K562 (cell line): ENCODE measurements around the gene ADAT1. TPM values are rescaled to one million over a fixed set of nuclear protein-coding genes. Genes with fewer than 3 reads are reported as not detected.
A peak's percentile ranks its signal among the peaks of the same experiment; 100 is the strongest.

Source experiments
- ATAC-seq: fragments of 200-7000 bp; cut with Tn5 transposase; 3 replicates; pipeline ENCODE4 v1.9.1; 2020; ENCODE audit warnings: moderate library complexity
- BruUV-seq: library from RNA; stranded (reverse); fragments of 400-500 nt; replicated peaks from 2 replicates; lab custom pipeline; 2021; lab: Mats Ljungman, UMichigan
- CTCF ChIA-PET: fragments of 300-600 bp; formaldehyde crosslinking; extraction: SDS; loops from one replicate; lab custom pipeline; 2021; ENCODE audit warnings: low intra/inter-chr PET ratio; lab: Yijun Ruan, JAX
- POLR2A ChIA-PET: fragments of 300-600, 350-650 bp; sonication (Branson Sonifier 250); formaldehyde crosslinking; extraction: SDS; loops from one replicate; lab custom pipeline; 2021; ENCODE audit warnings: antibody characterized with exemption, inconsistent platforms; lab: Yijun Ruan, JAX
- DNase-seq, 4 experiments: peaks; one replicate each; pipeline versions ENCODE4 v3.0.0 to v3.0.0-alpha.2; 2011 to 2018; ENCODE audit warnings: low spot score in 3 of 4, mixed read lengths in 3 of 4; ENCODE audit errors: extremely low read depth in 1 of 4
- FAIRE-seq: peaks from 2 replicates; lab custom pipeline; 2011; peaks lifted over from hg19 to GRCh38; lab: Jason Lieb, UNC
- H2AFZ ChIP-seq: 2 replicates; pipeline ENCODE4 v1.6.0; 2011; ENCODE audit warnings: low read depth, low read length, control low read depth, inconsistent platforms
- H3K27ac ChIP-seq: fragments of 200-600 bp; 3 replicates; pipeline ENCODE4 v1.8.0; 2011; ENCODE audit warnings: low read depth, mild to moderate bottlenecking, control low read depth, inconsistent platforms, low read length, moderate library complexity, mixed read lengths; ENCODE audit errors: extremely low read depth
- H3K27me3 ChIP-seq, 2 experiments: fragments of 300-600 bp in 1 of 2; 2 replicates in 1 of 2; 3 replicates in 1 of 2; pipeline versions ENCODE4 v1.6.0 to v1.8.0; 2011; ENCODE audit warnings: inconsistent platforms in 2 of 2, low read length in 2 of 2, mild to moderate bottlenecking in 1 of 2, mixed read lengths in 1 of 2, moderate library complexity in 1 of 2; ENCODE audit not compliant: control insufficient read depth in 2 of 2, insufficient read depth in 2 of 2
- H3K36me3 ChIP-seq: fragments of 300-600 bp; 3 replicates; pipeline ENCODE4 v1.8.0; 2011; ENCODE audit warnings: mild to moderate bottlenecking, low read length, inconsistent platforms; ENCODE audit not compliant: control insufficient read depth, insufficient read depth
- H3K4me1 ChIP-seq, 2 experiments: fragments of 200-600 bp in 1 of 2; replicated peaks in 1 of 2; 2 replicates in 1 of 2; 3 replicates in 1 of 2; pipeline versions ENCODE4 v1.5.1 to v1.8.0; 2011; ENCODE audit warnings: inconsistent platforms in 2 of 2, low read length in 2 of 2, mild to moderate bottlenecking in 1 of 2, mixed read lengths in 1 of 2, moderate library complexity in 1 of 2; ENCODE audit not compliant: control insufficient read depth in 2 of 2, insufficient read depth in 2 of 2
- H3K4me2 ChIP-seq: 2 replicates; pipeline ENCODE4 v1.6.1; 2011; ENCODE audit warnings: low read length, control low read depth, inconsistent platforms, mixed read lengths; ENCODE audit not compliant: insufficient read depth
- H3K4me3 ChIP-seq: fragments of 200-600 bp; sonication (generic), shearing (Covaris generic); 2 replicates; pipeline ENCODE4 v1.5.1; 2016; ENCODE audit warnings: control low read depth, inconsistent platforms
- H3K79me2 ChIP-seq: fragments of 200-600 bp; 3 replicates; pipeline ENCODE4 v1.8.0; 2011; ENCODE audit warnings: low read length, inconsistent platforms; ENCODE audit not compliant: control insufficient read depth, insufficient read depth
- H3K9ac ChIP-seq, 2 experiments: 2 replicates each; pipeline versions ENCODE4 v1.6.0 to v1.6.1; 2011; ENCODE audit warnings: low read depth in 2 of 2, low read length in 2 of 2, control low read depth in 1 of 2, inconsistent platforms in 1 of 2, mild to moderate bottlenecking in 1 of 2, mixed read lengths in 1 of 2; ENCODE audit not compliant: insufficient read depth in 1 of 2
- H3K9me1 ChIP-seq: one replicate; pipeline ENCODE4 v1.6.0; 2011; ENCODE audit warnings: inconsistent platforms, mild to moderate bottlenecking, low read length, moderate library complexity; ENCODE audit not compliant: control insufficient read depth, insufficient read depth
- H3K9me3 ChIP-seq: replicated peaks from 2 replicates; pipeline ENCODE4 v1.5.1; 2011; ENCODE audit warnings: low read depth, low read length, inconsistent platforms; ENCODE audit not compliant: control insufficient read depth, insufficient read depth
- H4K20me1 ChIP-seq: replicated peaks from 2 replicates; pipeline ENCODE4 v1.6.1; 2011; ENCODE audit warnings: low read length, inconsistent platforms, mixed read lengths; ENCODE audit not compliant: control insufficient read depth, insufficient read depth
- BACH1 ChIP-seq: fragments of 200-800 bp; sonication (Bioruptor generic); IDR thresholded peaks from 2 replicates; pipeline ENCODE4 v1.6.1; 2016; ENCODE audit warnings: missing genetic modification characterization, missing compliant biosample characterization
- BRCA1 ChIP-seq, 2 experiments: fragments of 450-650 bp in 1 of 2; sonication (generic) in 1 of 2; formaldehyde crosslinking in 1 of 2; IDR thresholded peaks; 2 replicates each; pipeline versions ENCODE4 v1.5.0 to v1.6.1; 2017 to 2020; ENCODE audit warnings: mild to moderate bottlenecking in 1 of 2, missing genetic modification reagents in 1 of 2
- CBX1 ChIP-seq: sonication (generic); IDR thresholded peaks from 2 replicates; pipeline ENCODE4 v1.6.1; 2016; ENCODE audit warnings: antibody characterized with exemption, low read depth, mild to moderate bottlenecking
- CBX5 ChIP-seq: IDR thresholded peaks from 2 replicates; pipeline ENCODE4 v1.6.1; 2014; ENCODE audit warnings: low read depth, borderline replicate concordance
- ELF4 ChIP-seq: fragments of 450-650 bp; formaldehyde crosslinking; IDR thresholded peaks from 2 replicates; pipeline ENCODE4 v1.4.0; 2022; ENCODE audit warnings: missing genetic modification characterization
- HNRNPLL ChIP-seq: fragments of 200-400 bp; formaldehyde crosslinking; IDR thresholded peaks from 2 replicates; pipeline ENCODE4 v1.6.1; 2017; ENCODE audit warnings: low read length, low read depth, mild to moderate bottlenecking; ENCODE audit not compliant: poor library complexity, severe bottlenecking
- IFI16 ChIP-seq: fragments of 250-450 bp; sonication (Bioruptor Pico); IDR thresholded peaks from 2 replicates; pipeline ENCODE4 v2.1.2; 2022; ENCODE audit warnings: mild to moderate bottlenecking, inconsistent platforms
- KDM2B ChIP-seq: fragments of 250-450 bp; sonication (Bioruptor Pico); IDR thresholded peaks from 2 replicates; pipeline ENCODE4 v1.8.0; 2021; ENCODE audit warnings: mild to moderate bottlenecking, moderate library complexity
- NFE2 ChIP-seq: IDR thresholded peaks from 2 replicates; pipeline ENCODE4 v1.6.1; 2014; ENCODE audit warnings: antibody characterized with exemption, low read depth
- PHF20 ChIP-seq: fragments of 450-650 bp; IDR thresholded peaks from 2 replicates; pipeline ENCODE4 v1.6.1; 2018; ENCODE audit not compliant: partially characterized antibody
- POLR2AphosphoS2 ChIP-seq: IDR thresholded peaks from 2 replicates; pipeline ENCODE4 v1.6.1; 2012; ENCODE audit warnings: low read length, improper control_type of control experiment
- PRMT5 ChIP-seq: sonication (generic); formaldehyde crosslinking; IDR thresholded peaks from 2 replicates; pipeline ENCODE4 v1.5.0; 2020; ENCODE audit warnings: missing genetic modification reagents
- TAF7 ChIP-seq: fragments of 450-650 bp; IDR thresholded peaks from 2 replicates; pipeline ENCODE4 v1.6.1; 2016; ENCODE audit warnings: missing genetic modification characterization, missing compliant biosample characterization
- YY1 ChIP-seq, 3 experiments: IDR thresholded peaks; 2 replicates each; pipeline ENCODE4 v1.6.1; 2011; ENCODE audit warnings: low read length in 2 of 3, mild to moderate bottlenecking in 2 of 3, moderate library complexity in 2 of 3, borderline replicate concordance in 1 of 3, control low read depth in 1 of 3, low read depth in 1 of 3; ENCODE audit not compliant: insufficient read depth in 3 of 3, insufficient replicate concordance in 2 of 3, control insufficient read depth in 1 of 3, insufficient read length in 1 of 3; ENCODE audit errors: extremely low read depth in 1 of 3
- ZNF431 ChIP-seq: sonication (generic); formaldehyde crosslinking; IDR thresholded peaks from 2 replicates; pipeline ENCODE4 v1.8.0; 2022; ENCODE audit warnings: mild to moderate bottlenecking, missing genetic modification reagents
- WGBS: fragments of 100-300 bp; shearing (Covaris generic); methylation state at CpG from one replicate; pipeline ENCODE4 v1.1.6; 2016; ENCODE audit warnings: low coverage, mixed read lengths; ENCODE audit not compliant: insufficient coverage; ENCODE audit errors: missing lambda C conversion rate; 5-methylcytosine and 5-hydroxymethylcytosine counted together
- in situ Hi-C: fragments of 300-500 bp; cut with MboI; formaldehyde crosslinking; loops from 4 replicates; pipeline ENCODE4 v1.15.0; 2018; ENCODE audit warnings: inconsistent platforms, mixed read lengths
- intact Hi-C: fragments of 100-400 bp; cut with micrococcal nuclease; formaldehyde crosslinking; loops from 2 replicates; pipeline ENCODE4 v1.14.2; 2022
- polyA plus RNA-seq, 8 experiments: library from polyadenylated mRNA; depleted of rRNA in 4 of 8; stranded (reverse) in 5 of 8; unstranded in 3 of 8; fragments of >200 nt; fragmentation: Nextera tagmentation in 2 of 8; fragmentation: Illumina TruSeq in 1 of 8; extraction: Ambion mirVana in 2 of 8; extraction: Trizol in 1 of 8; gene quantifications; 2 replicates each; pipeline versions ENCODE4 v1.2.1 to v1.2.3, GENCODE V29; 2011 to 2014; ENCODE audit warnings: inconsistent platforms in 1 of 8, missing spikeins in 1 of 8
- total RNA-seq, 7 experiments: library from RNA; depleted of rRNA in 6 of 7; stranded (reverse); fragments of >200 nt in 6 of 7; fragmentation: Illumina TruSeq in 2 of 7; extraction: Trizol in 2 of 7; gene quantifications; 2 replicates each; pipeline versions ENCODE4 v1.2.1 to v1.2.3, GENCODE V29; 2011 to 2021; ENCODE audit warnings: low replicate concordance in 1 of 7
- TF ChIP-seq, protein P1 (sequence below): fragments of 200-800 bp; sonication (Bioruptor generic); IDR thresholded peaks from 2 replicates; pipeline ENCODE4 v1.6.1; 2017; ENCODE audit warnings: missing genetic modification characterization, missing compliant biosample characterization
- TF ChIP-seq, protein P2 (sequence below): fragments of 450-650 bp; conservative IDR thresholded peaks from 2 replicates; pipeline ENCODE4 v1.6.1; 2016; ENCODE audit warnings: missing genetic modification characterization, low read depth, mild to moderate bottlenecking, control low read depth, missing compliant biosample characterization
- TF ChIP-seq, protein P3 (sequence below): fragments of 250-450 bp; sonication (Bioruptor Pico); IDR thresholded peaks from 2 replicates; pipeline ENCODE4 v1.8.0; 2022; ENCODE audit warnings: moderate library complexity, mild to moderate bottlenecking, inconsistent platforms

Gene ADAT1
- total and polyA plus RNA-seq, 9 of the 15 experiments (the other 6 are each of a cell fraction or from before 2014, with no cell fraction given) = 16.0 to 36.7 (median 28.2) TPM

DNA sequence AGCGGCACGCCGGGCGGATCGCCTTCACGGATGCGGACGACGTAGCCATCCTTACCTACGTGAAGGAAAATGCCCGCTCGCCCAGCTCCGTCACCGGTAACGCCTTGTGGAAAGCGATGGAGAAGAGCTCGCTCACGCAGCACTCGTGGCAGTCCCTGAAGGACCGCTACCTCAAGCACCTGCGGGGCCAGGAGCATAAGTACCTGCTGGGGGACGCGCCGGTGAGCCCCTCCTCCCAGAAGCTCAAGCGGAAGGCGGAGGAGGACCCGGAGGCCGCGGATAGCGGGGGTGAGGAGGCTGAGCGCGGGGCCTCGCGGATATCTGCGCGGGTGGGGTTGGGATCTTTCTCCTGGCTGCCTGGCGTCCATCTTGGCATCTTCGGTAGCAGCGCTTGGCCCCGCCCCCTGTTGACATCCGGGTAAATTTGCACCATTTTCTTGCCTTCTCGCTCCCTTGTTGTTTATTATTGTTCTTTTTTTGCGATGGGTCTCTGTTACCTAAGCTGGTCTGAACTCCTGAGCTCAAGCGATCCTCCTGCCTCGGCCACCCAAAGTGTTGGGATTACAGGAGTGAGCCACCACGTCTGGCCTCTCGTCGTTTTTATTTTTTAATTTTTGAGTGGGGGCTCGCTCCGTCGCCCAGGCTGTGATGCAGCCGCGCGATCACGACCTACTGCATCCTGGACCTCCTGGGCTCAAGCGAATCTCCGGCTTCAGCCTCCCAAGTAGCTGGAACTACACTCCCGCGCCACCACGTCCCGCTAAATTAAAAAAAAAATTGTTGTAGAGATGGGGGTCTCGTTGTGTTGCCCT, 25.4 kb upstream of the ADAT1 start:
- Histone ChIP-seq H3K9me1 (peaks cover 7% of the 10 kb centered on the region), H4K20me1 (peaks cover 16% of the 10 kb centered on the region), H3K79me2 (peaks cover 100% of the 10 kb centered on the region), H3K4me3 (peak overlapping the region; percentile 96), H3K27me3 (no peaks in the 10 kb centered on the region), H2AFZ (peak overlapping the region; percentile 80), H3K36me3 (peaks cover 33% of the 10 kb centered on the region), H3K9ac (peak overlapping the region; percentile 94 to 97), H3K9me3 (no peaks in the 10 kb centered on the region), H3K4me2 (peak overlapping the region; percentile 91), H3K4me1 (peaks cover 15 to 24% of the 10 kb centered on the region in 2 experiments; a peak in 4 of 5 replicates), H3K27ac (peak overlapping the region; percentile 93)
- POLR2A ChIA-PET = interaction anchor here (0.5 to 8.7 kb wide), 17 partner anchors 10 to 387 kb away, joined by 3 to 43 read pairs (median 4); partner anchors contain the start of genes ADAT1 and CPHXL2
- CTCF ChIA-PET = no interaction called here
- BruUV-seq = no TSS peak
- FAIRE-seq = peak; percentile 85
- intact Hi-C loops = loop anchor here (5.0 kb wide), 1 partner anchor 114 kb away; no protein-coding TSS in a partner anchor
- peak; percentile 68 for ATAC-seq
- peak; percentile 67 to 87 (median 74) for DNase-seq
- in situ Hi-C loops = loop anchor here (25.0 kb wide), 1 partner anchor 1539 kb away; the partner anchor contains the start of genes MON1B and SYCE1L
- 1% methylated on average over 59 of the region's 62 CpGs for WGBS
- TF ChIP-seq, protein P1, sequence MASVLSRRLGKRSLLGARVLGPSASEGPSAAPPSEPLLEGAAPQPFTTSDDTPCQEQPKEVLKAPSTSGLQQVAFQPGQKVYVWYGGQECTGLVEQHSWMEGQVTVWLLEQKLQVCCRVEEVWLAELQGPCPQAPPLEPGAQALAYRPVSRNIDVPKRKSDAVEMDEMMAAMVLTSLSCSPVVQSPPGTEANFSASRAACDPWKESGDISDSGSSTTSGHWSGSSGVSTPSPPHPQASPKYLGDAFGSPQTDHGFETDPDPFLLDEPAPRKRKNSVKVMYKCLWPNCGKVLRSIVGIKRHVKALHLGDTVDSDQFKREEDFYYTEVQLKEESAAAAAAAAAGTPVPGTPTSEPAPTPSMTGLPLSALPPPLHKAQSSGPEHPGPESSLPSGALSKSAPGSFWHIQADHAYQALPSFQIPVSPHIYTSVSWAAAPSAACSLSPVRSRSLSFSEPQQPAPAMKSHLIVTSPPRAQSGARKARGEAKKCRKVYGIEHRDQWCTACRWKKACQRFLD (CRISPR knock-in tag) = peak; percentile 16; the same call in 1 of the 2 replicates
- TF ChIP-seq ZNF431 = 0 out of 2 replicates have a peak, but pooled peaks have one; percentile 1
- peak; percentile 70 for TF ChIP-seq TAF7 (tag)
- no peak for TF ChIP-seq BACH1 (tag)
- TF ChIP-seq PHF20 = no peak
- TF ChIP-seq BRCA1 (IDR thresholded peaks at IDR 0.05) = no peak
- peak; percentile 76; the same call in 1 of the 2 replicates for TF ChIP-seq BRCA1 (CRISPR knock-in tag; IDR thresholded peaks at IDR 0.05)
- TF ChIP-seq IFI16 = no peak
- TF ChIP-seq NFE2 = no peak
- no peak for TF ChIP-seq CBX5
- no peak for TF ChIP-seq POLR2AphosphoS2
- no peak for TF ChIP-seq PRMT5 (CRISPR knock-in tag)
- 0 out of 2 replicates have a peak, but pooled peaks have one; percentile 47 for TF ChIP-seq ELF4
- no peak for TF ChIP-seq KDM2B (CRISPR knock-in tag)
- peak; percentile 65 to 96 (median 88) for TF ChIP-seq YY1 (IDR thresholded peaks at IDR 0.05; ENCODE audit: borderline replicate concordance in 1 of 3, control insufficient read depth in 1 of 3, extremely low read depth in 1 of 3, insufficient read depth in 3 of 3, insufficient read length in 1 of 3, insufficient replicate concordance in 2 of 3, low read depth in 1 of 3, low read length in 2 of 3)
- TF ChIP-seq, protein P2, sequence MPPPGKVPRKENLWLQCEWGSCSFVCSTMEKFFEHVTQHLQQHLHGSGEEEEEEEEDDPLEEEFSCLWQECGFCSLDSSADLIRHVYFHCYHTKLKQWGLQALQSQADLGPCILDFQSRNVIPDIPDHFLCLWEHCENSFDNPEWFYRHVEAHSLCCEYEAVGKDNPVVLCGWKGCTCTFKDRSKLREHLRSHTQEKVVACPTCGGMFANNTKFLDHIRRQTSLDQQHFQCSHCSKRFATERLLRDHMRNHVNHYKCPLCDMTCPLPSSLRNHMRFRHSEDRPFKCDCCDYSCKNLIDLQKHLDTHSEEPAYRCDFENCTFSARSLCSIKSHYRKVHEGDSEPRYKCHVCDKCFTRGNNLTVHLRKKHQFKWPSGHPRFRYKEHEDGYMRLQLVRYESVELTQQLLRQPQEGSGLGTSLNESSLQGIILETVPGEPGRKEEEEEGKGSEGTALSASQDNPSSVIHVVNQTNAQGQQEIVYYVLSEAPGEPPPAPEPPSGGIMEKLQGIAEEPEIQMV (tag) = no peak
- TF ChIP-seq CBX1 = no peak
- TF ChIP-seq HNRNPLL = no peak
- TF ChIP-seq, protein P3, sequence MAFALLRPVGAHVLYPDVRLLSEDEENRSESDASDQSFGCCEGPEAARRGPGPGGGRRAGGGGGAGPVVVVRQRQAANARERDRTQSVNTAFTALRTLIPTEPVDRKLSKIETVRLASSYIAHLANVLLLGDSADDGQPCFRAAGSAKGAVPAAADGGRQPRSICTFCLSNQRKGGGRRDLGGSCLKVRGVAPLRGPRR (CRISPR knock-in tag) = no peak
